GM12891 (cell line): Measurements from ENCODE around the gene MEPE.

Experiments
- PAX5 ChIP-seq: IDR thresholded peaks from 2 replicates; pipeline ENCODE4 v1.6.1; 2011; ENCODE audit warnings: low read length, moderate library complexity, mild to moderate bottlenecking; ENCODE audit not compliant: insufficient read depth, severe bottlenecking
- POLR2A ChIP-seq: IDR thresholded peaks from 2 replicates; pipeline ENCODE4 v1.6.1; 2011; ENCODE audit warnings: low read depth, low read length, control low read depth
- POLR2AphosphoS5 ChIP-seq: IDR thresholded peaks from 2 replicates; pipeline ENCODE4 v1.6.1; 2011; ENCODE audit warnings: low read depth, low read length, control low read depth
- POU2F2 ChIP-seq: IDR thresholded peaks from 2 replicates; pipeline ENCODE4 v1.6.1; 2011; ENCODE audit warnings: low read depth, mild to moderate bottlenecking, control low read depth, low read length, moderate library complexity
- SPI1 ChIP-seq: IDR thresholded peaks from 2 replicates; pipeline ENCODE4 v1.6.1; 2011; ENCODE audit warnings: low read depth, low read length, control low read depth
- TAF1 ChIP-seq: IDR thresholded peaks from 2 replicates; pipeline ENCODE4 v1.6.1; 2011; ENCODE audit warnings: low read depth, low read length, control low read depth

GRCh38 chr4:87882861-87883260, 50.1 kb downstream of the MEPE start:
- no peak for TF ChIP-seq POLR2A
- no peak for TF ChIP-seq POLR2AphosphoS5
- TF ChIP-seq SPI1, result no peak
- no peak for TF ChIP-seq TAF1
- TF ChIP-seq PAX5, result no peak
- no peak for TF ChIP-seq POU2F2
